ENCODE results near the gene STK26.

DNA sequence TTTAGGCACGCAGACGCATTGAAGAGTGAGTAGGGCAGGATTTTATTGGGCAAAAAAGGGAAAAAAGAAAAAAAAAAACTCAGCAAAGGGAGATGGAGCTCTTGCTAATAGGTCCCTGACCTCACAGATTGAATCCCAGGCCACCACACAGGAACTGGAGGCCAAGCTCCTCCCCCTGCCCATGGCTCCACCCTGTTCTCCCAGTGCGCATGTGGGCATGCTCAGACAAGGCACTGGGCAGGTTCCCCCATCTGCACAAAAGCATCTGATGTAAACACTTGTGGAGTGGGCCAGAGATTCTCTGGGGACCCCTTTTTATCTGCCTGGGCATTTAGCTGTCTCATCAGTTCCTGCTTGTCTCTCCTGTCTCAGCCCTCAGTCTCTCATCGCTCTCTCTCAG lies 95.3 kb downstream of the STK26 start:
- TF ChIP-seq POLR2AphosphoS5 (IDR thresholded peaks at IDR 0.05; ENCODE audit: low read depth) (no peak), EZH2phosphoT487 (IDR thresholded peaks at IDR 0.05; ENCODE audit: unreplicated experiment) (no peak), EZH2 (IDR thresholded peaks at IDR 0.05; ENCODE audit: low read depth, unreplicated experiment) (no peak), CREB1 (CRISPR knock-in tag; IDR thresholded peaks at IDR 0.05; ENCODE audit: low read depth) (no peak), NANOG (IDR thresholded peaks at IDR 0.05; ENCODE audit: borderline replicate concordance) (no peak), STAT1 (IDR thresholded peaks at IDR 0.05; ENCODE audit: unreplicated experiment) (no peak), ZNF331 (CRISPR knock-in tag; IDR thresholded peaks at IDR 0.05; ENCODE audit: low read depth) (no peak), ZNF114 (CRISPR knock-in tag; IDR thresholded peaks at IDR 0.05) (no peak), JUNB (IDR thresholded peaks at IDR 0.05; ENCODE audit: unreplicated experiment) (no peak)
- TF ChIP-seq, protein P1, sequence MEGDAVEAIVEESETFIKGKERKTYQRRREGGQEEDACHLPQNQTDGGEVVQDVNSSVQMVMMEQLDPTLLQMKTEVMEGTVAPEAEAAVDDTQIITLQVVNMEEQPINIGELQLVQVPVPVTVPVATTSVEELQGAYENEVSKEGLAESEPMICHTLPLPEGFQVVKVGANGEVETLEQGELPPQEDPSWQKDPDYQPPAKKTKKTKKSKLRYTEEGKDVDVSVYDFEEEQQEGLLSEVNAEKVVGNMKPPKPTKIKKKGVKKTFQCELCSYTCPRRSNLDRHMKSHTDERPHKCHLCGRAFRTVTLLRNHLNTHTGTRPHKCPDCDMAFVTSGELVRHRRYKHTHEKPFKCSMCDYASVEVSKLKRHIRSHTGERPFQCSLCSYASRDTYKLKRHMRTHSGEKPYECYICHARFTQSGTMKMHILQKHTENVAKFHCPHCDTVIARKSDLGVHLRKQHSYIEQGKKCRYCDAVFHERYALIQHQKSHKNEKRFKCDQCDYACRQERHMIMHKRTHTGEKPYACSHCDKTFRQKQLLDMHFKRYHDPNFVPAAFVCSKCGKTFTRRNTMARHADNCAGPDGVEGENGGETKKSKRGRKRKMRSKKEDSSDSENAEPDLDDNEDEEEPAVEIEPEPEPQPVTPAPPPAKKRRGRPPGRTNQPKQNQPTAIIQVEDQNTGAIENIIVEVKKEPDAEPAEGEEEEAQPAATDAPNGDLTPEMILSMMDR (conservative IDR thresholded peaks at IDR 0.05; ENCODE audit: low read depth in 2 of 2): no peak
- TF ChIP-seq, protein P2, sequence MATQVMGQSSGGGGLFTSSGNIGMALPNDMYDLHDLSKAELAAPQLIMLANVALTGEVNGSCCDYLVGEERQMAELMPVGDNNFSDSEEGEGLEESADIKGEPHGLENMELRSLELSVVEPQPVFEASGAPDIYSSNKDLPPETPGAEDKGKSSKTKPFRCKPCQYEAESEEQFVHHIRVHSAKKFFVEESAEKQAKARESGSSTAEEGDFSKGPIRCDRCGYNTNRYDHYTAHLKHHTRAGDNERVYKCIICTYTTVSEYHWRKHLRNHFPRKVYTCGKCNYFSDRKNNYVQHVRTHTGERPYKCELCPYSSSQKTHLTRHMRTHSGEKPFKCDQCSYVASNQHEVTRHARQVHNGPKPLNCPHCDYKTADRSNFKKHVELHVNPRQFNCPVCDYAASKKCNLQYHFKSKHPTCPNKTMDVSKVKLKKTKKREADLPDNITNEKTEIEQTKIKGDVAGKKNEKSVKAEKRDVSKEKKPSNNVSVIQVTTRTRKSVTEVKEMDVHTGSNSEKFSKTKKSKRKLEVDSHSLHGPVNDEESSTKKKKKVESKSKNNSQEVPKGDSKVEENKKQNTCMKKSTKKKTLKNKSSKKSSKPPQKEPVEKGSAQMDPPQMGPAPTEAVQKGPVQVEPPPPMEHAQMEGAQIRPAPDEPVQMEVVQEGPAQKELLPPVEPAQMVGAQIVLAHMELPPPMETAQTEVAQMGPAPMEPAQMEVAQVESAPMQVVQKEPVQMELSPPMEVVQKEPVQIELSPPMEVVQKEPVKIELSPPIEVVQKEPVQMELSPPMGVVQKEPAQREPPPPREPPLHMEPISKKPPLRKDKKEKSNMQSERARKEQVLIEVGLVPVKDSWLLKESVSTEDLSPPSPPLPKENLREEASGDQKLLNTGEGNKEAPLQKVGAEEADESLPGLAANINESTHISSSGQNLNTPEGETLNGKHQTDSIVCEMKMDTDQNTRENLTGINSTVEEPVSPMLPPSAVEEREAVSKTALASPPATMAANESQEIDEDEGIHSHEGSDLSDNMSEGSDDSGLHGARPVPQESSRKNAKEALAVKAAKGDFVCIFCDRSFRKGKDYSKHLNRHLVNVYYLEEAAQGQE (IDR thresholded peaks at IDR 0.05; ENCODE audit: unreplicated experiment): no peak
- TF ChIP-seq, protein P3, sequence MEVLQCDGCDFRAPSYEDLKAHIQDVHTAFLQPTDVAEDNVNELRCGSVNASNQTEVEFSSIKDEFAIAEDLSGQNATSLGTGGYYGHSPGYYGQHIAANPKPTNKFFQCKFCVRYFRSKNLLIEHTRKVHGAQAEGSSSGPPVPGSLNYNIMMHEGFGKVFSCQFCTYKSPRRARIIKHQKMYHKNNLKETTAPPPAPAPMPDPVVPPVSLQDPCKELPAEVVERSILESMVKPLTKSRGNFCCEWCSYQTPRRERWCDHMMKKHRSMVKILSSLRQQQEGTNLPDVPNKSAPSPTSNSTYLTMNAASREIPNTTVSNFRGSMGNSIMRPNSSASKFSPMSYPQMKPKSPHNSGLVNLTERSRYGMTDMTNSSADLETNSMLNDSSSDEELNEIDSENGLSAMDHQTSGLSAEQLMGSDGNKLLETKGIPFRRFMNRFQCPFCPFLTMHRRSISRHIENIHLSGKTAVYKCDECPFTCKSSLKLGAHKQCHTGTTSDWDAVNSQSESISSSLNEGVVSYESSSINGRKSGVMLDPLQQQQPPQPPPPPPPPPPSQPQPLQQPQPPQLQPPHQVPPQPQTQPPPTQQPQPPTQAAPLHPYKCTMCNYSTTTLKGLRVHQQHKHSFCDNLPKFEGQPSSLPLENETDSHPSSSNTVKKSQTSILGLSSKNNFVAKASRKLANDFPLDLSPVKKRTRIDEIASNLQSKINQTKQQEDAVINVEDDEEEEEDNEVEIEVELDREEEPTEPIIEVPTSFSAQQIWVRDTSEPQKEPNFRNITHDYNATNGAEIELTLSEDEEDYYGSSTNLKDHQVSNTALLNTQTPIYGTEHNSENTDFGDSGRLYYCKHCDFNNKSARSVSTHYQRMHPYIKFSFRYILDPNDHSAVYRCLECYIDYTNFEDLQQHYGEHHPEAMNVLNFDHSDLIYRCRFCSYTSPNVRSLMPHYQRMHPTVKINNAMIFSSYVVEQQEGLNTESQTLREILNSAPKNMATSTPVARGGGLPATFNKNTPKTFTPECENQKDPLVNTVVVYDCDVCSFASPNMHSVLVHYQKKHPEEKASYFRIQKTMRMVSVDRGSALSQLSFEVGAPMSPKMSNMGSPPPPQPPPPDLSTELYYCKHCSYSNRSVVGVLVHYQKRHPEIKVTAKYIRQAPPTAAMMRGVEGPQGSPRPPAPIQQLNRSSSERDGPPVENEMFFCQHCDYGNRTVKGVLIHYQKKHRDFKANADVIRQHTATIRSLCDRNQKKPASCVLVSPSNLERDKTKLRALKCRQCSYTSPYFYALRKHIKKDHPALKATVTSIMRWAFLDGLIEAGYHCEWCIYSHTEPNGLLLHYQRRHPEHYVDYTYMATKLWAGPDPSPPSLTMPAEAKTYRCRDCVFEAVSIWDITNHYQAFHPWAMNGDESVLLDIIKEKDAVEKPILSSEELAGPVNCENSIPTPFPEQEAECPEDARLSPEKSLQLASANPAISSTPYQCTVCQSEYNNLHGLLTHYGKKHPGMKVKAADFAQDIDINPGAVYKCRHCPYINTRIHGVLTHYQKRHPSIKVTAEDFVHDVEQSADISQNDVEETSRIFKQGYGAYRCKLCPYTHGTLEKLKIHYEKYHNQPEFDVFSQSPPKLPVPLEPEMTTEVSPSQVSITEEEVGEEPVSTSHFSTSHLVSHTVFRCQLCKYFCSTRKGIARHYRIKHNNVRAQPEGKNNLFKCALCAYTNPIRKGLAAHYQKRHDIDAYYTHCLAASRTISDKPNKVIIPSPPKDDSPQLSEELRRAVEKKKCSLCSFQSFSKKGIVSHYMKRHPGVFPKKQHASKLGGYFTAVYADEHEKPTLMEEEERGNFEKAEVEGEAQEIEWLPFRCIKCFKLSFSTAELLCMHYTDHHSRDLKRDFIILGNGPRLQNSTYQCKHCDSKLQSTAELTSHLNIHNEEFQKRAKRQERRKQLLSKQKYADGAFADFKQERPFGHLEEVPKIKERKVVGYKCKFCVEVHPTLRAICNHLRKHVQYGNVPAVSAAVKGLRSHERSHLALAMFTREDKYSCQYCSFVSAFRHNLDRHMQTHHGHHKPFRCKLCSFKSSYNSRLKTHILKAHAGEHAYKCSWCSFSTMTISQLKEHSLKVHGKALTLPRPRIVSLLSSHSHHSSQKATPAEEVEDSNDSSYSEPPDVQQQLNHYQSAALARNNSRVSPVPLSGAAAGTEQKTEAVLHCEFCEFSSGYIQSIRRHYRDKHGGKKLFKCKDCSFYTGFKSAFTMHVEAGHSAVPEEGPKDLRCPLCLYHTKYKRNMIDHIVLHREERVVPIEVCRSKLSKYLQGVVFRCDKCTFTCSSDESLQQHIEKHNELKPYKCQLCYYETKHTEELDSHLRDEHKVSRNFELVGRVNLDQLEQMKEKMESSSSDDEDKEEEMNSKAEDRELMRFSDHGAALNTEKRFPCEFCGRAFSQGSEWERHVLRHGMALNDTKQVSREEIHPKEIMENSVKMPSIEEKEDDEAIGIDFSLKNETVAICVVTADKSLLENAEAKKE (CRISPR knock-in tag; IDR thresholded peaks at IDR 0.05): no peak

All from GM23338 (cell line).